D341Med (cell line): ENCODE measurements around the gene TAF1A.

Experiments
- DNase-seq: peaks from one replicate; pipeline ENCODE4 v3.0.0; 2012; ENCODE audit warnings: low spot score

Gene TAF1A

GRCh38 chr1:222596696-222597095, 7.0 kb upstream of the TAF1A start:
- no peak for DNase-seq

- DNase-seq = no peak
Measured at GRCh38 chr1:222594789-222595188, 5.1 kb upstream of the TAF1A start.

GRCh38 chr1:222592171-222592570, 2.4 kb upstream of the TAF1A start:
- no peak for DNase-seq

DNA sequence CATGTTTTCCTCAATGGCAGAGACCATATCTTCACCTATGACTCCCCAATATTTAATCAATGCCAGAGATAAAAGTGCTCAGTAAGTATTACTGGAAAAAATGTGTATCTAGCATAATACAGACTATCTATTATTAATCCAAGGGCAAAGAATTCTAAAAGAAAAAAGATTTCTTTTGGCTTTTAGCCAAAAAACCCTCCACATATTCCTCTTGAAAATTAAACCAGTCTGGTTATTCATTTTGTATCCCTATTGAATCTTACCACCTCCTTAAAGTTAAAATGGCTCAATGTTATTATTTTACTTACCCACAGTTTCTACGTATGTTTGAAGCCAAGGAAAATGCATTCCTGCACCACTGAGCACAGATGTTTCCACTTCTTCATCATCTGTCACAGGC, 1.6 kb downstream of the TAF1A start:
- DNase-seq = no peak

- no peak for DNase-seq
Measured at GRCh38 chr1:222586842-222587241, 2.9 kb downstream of the TAF1A start.

DNA sequence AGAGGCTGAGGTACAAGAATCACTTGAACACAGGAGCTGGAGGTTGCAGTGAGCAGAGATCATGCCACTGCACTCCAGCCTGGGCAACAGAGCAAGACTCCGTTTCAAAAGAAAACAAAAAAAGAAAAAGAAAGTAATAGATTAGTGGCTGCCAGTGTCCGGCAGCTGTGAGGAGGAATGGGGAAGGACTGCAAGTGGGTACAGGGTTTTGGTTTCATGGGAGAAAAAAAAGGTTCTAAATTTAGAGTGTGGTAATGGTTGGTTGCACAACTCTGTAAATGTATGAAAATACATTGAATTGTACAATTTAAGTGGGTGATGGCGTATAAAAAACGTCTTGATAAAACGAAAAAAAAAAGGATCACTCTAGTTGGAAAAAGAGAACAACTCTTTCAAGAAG, 6.7 kb downstream of the TAF1A start:
- no peak for DNase-seq

DNA sequence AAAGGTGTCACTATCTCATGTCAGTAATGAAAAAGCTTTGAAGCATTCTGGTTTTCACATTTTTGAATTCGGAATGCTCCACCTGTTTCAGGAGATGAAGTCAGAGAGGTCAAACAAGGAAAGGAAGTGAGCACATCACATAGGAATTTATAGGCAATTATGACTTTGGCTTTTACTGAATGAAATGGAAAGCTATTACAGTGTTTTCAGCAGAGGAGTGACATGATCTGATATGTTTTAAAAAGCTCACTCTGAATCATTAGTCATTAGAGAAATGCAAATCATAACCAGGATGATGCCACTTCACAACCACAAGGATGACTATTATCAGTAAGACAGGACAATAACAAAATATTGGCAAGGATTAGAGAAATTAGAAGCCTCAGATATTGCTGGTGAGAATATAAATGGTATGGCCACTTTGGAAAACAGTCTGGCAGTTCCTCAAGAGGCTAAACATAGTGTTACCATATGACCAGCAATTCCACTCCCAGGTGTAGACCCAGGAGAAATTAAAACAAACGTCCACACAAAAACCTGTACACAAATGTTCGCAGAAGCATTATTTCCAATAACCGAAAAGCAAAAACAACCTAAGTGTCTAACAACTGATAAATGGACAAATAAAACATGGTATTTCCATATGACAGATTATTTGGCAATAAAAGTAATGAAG, 7.5 kb downstream of the TAF1A start:
- DNase-seq = no peak

GRCh38 chr1:222579316-222579715, 10.4 kb downstream of the TAF1A start:
- no peak for DNase-seq

GRCh38 chr1:222570837-222571236, 18.9 kb downstream of the TAF1A start:
- no peak for DNase-seq

DNA sequence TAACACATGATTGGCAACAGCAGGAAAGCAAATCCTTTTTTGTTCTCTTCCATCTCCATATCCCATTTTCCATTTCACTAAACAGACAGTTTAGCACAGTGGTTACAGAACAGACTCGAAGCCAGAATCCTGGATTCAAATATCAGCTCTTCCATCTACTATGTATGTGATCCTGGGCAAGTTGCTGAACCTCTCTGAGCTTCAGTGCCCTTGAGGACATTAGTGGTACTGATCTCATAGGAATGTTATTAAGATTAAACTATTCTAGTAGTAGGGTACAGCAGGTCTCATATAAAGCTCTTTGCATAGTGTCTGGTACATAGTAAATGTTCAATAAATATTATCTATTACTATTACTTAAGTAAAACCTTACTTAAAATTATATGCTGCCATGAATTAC, 28.1 kb downstream of the TAF1A start:
- DNase-seq = no peak

DNA sequence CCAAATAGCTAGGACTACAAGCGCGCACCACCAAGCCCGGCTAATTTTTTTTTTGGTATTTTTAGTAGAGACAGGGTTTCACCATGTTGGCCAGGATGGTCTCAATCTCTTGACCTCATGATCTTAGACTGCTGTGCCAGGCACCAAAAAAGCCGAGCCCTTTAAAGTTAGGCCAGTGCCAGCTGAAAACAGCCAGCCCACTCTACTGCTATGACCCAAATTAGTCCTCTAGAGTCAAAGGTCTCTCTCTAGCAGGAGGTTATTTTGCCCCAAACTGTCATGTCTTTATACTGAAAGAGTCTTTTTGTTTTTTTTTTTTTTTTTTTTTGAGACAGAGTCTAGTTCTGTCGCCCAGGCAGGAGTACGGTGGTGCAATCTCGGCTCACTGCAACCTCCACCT, 32.2 kb downstream of the TAF1A start:
- no peak for DNase-seq

- DNase-seq = no peak
Measured at GRCh38 chr1:222557148-222557547, 32.6 kb downstream of the TAF1A start.

GRCh38 chr1:222555992-222556615, 33.6 kb downstream of the TAF1A start:
- DNase-seq = no peak

DNA sequence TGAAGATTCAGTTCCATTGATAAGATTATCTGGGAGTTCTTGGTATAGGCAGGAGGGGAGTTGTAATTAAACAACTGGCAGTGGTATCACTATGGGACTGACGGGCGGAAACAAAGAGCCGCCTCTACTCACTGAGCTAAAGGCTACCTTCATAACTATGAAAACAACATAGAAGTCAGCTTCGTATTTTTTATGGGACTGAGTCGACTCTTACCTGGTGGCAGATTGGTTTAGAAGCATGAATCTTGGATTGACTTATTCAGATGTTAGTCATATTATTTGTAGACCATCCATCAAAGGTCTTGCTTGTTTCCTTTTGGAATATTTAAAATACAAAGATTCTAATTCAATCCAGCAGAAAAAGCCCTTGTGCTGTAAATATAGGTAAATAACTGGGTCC, 35.6 kb downstream of the TAF1A start:
- no peak for DNase-seq

- DNase-seq = no peak
Measured at GRCh38 chr1:222552882-222553281, 36.9 kb downstream of the TAF1A start.

DNA sequence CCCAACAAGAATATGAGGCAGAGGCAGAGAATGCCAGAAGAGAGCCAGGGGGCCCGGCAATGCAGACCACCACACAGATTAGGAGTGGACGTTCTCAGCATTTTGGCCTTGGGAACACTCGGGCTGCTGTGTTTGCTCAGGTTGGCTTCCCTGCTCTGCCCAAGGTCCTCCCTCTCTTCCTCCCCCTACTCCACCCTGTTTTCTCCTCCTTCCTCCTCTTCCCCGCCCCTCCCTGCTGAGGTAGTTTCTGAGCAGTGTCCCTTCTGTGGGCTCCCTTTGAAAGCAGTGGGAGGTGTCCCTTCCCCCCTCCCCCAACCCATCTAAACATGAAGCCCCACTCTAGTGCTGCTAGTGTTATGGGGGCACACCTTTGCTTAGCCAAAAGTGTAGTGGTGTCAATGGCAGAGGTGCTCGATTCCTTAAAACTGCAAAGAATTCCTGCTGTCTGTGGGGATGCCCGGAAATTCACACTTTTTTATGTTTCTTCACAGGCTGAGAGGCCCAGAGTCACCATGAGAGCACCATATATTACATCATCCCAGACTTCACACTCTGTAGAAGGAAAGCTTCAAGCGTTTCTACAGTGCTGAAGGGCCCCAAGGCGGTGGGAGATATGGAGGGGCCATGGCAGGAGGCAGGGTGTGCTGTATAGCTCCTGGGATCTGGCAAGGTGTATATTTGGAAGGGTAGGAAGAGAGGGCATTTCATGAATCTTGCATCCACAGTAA, 41.6 kb downstream of the TAF1A start, which contains the start of gene HHIPL2:
Gene HHIPL2, minus strand, starts transcription at position 161 of the 728 bp plus-strand sequence. Its CDS starts 60 bp downstream, at position 101.
- no peak for DNase-seq

- no peak for DNase-seq
Measured at GRCh38 chr1:222547260-222547614, 42.5 kb downstream of the TAF1A start.

- no peak for DNase-seq
Measured at GRCh38 chr1:222546548-222547259, 43.0 kb downstream of the TAF1A start.

DNA sequence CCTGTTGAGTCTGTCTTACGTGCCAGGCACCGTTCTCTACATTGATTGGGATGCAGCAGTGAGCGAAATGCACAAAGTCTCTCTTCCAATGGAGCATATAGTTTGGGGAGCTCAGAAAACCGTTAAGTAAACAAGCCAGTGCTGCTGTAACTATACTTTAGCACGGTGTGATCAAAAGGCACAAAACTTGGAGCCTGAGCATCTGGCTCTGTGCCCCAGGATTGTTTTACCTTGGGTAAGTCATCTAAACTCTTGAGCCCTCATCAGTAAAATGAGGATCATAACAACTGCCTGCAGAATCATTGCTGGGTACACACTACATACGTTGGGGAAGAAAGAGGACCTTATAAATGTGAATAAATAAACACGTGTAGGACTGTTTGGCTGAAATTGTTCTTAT, 43.6 kb downstream of the TAF1A start:
- DNase-seq = no peak

- no peak for DNase-seq
Measured at GRCh38 chr1:222543817-222544216, 45.9 kb downstream of the TAF1A start.

GRCh38 chr1:222540598-222540995, 49.1 kb downstream of the TAF1A start:
- no peak for DNase-seq

DNA sequence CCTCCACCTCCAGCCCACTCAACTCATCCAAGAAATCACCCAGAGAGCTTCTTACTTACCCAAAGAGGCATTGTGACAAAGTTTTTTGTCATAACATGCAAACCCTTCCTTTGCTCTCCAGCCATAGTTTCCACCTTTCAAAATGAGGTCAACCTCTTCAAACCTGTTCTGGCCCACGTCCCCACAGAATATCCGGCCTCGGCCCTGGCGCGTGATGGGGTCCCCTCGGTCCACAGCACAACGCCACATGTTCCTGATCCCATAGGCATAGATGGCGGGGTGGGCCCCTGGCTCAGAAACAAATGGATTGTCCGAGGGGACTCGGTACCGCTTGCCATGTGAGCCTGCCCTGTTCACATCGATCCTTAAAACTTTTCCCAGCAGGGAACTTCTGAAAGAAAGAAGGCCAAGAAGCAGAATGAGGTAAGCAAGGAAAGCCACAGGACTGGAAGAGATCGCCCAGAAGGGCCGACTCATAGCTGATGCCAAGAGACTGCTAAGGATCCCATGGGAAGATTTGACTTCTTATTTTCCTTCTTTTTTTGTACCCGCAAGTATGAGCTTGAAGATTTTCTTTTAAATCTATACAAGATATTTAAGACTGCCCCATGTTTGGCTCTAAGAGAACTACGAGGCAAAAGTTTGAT, 49.7 kb downstream of the TAF1A start:
- DNase-seq = no peak
